ENCODE data around the gene EGFL7. TPM values are rescaled to one million over a fixed set of nuclear protein-coding genes. Genes with fewer than 3 reads are reported as not detected.

The EGFL7 gene
- total and polyA plus RNA-seq, 2 donors (not counting 1 experiment from before 2014, with no cell fraction given): 4.2 to 7.9 TPM

- Histone ChIP-seq H3K4me2 (ENCODE audit: extremely low read depth, insufficient read depth, low read length) (no peak overlapping the region), H3K27me3 (ENCODE audit: control insufficient read depth, insufficient read depth, low read length) (peaks cover 13% of the 10 kb centered on the region), H3K79me2 (ENCODE audit: control insufficient read depth, insufficient read depth, low read length) (no peaks in the 10 kb centered on the region), H3K4me1 (ENCODE audit: control insufficient read depth, extremely low read depth, insufficient read depth, low read length) (no peaks in the 10 kb centered on the region), H4K20me1 (ENCODE audit: control insufficient read depth, extremely low read depth, insufficient read depth, low read length) (no peaks in the 10 kb centered on the region), H3K27ac (ENCODE audit: insufficient read depth, low read length) (no peak overlapping the region), H3K4me3 (replicated peaks in 1 of 4; ENCODE audit: control extremely low read depth in 1 of 4, insufficient read depth in 1 of 4, low read depth in 3 of 4, low read length in 4 of 4) (no peak overlapping the region), H2AFZ (ENCODE audit: low read length) (no peak overlapping the region), H3K9ac (ENCODE audit: insufficient read depth, low read length) (no peak overlapping the region), H3K9me3 (ENCODE audit: control insufficient read depth, insufficient read depth, low read depth, low read length) (no peaks in the 10 kb centered on the region), H3K36me3 (ENCODE audit: control insufficient read depth, insufficient read depth, low read length) (no peaks in the 10 kb centered on the region)
- TF ChIP-seq, protein P1, sequence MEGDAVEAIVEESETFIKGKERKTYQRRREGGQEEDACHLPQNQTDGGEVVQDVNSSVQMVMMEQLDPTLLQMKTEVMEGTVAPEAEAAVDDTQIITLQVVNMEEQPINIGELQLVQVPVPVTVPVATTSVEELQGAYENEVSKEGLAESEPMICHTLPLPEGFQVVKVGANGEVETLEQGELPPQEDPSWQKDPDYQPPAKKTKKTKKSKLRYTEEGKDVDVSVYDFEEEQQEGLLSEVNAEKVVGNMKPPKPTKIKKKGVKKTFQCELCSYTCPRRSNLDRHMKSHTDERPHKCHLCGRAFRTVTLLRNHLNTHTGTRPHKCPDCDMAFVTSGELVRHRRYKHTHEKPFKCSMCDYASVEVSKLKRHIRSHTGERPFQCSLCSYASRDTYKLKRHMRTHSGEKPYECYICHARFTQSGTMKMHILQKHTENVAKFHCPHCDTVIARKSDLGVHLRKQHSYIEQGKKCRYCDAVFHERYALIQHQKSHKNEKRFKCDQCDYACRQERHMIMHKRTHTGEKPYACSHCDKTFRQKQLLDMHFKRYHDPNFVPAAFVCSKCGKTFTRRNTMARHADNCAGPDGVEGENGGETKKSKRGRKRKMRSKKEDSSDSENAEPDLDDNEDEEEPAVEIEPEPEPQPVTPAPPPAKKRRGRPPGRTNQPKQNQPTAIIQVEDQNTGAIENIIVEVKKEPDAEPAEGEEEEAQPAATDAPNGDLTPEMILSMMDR (conservative IDR thresholded peaks at IDR 0.05 in 1 of 2, IDR thresholded peaks at IDR 0.05 in 1 of 2; ENCODE audit: low read depth in 1 of 2, low read length in 2 of 2): no peak
- no peak for TF ChIP-seq EZH2 (IDR thresholded peaks at IDR 0.05; ENCODE audit: low read length, missing control alignments)
- DNase-seq (ENCODE audit: low read depth in 2 of 2): no peak
Observed at GRCh38 chr9:136661641-136662325, 933 bp upstream of the EGFL7 start.

GRCh38 chr9:136662326-136662655 is 425 bp upstream of the EGFL7 start:
- TF ChIP-seq, protein P1 (conservative IDR thresholded peaks at IDR 0.05 in 1 of 2, IDR thresholded peaks at IDR 0.05 in 1 of 2; ENCODE audit: low read depth in 1 of 2, low read length in 2 of 2): no peak
- no peak for TF ChIP-seq EZH2 (IDR thresholded peaks at IDR 0.05; ENCODE audit: low read length, missing control alignments)
- Histone ChIP-seq H2AFZ (ENCODE audit: low read length) (no peak overlapping the region), H3K79me2 (ENCODE audit: control insufficient read depth, insufficient read depth, low read length) (no peaks in the 10 kb centered on the region), H3K4me3 (replicated peaks in 1 of 4; ENCODE audit: control extremely low read depth in 1 of 4, insufficient read depth in 1 of 4, low read depth in 3 of 4, low read length in 4 of 4) (no peak overlapping the region), H3K27me3 (ENCODE audit: control insufficient read depth, insufficient read depth, low read length) (peaks cover 13% of the 10 kb centered on the region), H3K4me2 (ENCODE audit: extremely low read depth, insufficient read depth, low read length) (no peak overlapping the region), H3K9me3 (ENCODE audit: control insufficient read depth, insufficient read depth, low read depth, low read length) (no peaks in the 10 kb centered on the region), H3K36me3 (ENCODE audit: control insufficient read depth, insufficient read depth, low read length) (no peaks in the 10 kb centered on the region), H4K20me1 (ENCODE audit: control insufficient read depth, extremely low read depth, insufficient read depth, low read length) (no peaks in the 10 kb centered on the region), H3K9ac (ENCODE audit: insufficient read depth, low read length) (no peak overlapping the region), H3K27ac (ENCODE audit: insufficient read depth, low read length) (no peak overlapping the region), H3K4me1 (ENCODE audit: control insufficient read depth, extremely low read depth, insufficient read depth, low read length) (no peaks in the 10 kb centered on the region)
- no peak for DNase-seq (ENCODE audit: low read depth in 2 of 2)

DNA sequence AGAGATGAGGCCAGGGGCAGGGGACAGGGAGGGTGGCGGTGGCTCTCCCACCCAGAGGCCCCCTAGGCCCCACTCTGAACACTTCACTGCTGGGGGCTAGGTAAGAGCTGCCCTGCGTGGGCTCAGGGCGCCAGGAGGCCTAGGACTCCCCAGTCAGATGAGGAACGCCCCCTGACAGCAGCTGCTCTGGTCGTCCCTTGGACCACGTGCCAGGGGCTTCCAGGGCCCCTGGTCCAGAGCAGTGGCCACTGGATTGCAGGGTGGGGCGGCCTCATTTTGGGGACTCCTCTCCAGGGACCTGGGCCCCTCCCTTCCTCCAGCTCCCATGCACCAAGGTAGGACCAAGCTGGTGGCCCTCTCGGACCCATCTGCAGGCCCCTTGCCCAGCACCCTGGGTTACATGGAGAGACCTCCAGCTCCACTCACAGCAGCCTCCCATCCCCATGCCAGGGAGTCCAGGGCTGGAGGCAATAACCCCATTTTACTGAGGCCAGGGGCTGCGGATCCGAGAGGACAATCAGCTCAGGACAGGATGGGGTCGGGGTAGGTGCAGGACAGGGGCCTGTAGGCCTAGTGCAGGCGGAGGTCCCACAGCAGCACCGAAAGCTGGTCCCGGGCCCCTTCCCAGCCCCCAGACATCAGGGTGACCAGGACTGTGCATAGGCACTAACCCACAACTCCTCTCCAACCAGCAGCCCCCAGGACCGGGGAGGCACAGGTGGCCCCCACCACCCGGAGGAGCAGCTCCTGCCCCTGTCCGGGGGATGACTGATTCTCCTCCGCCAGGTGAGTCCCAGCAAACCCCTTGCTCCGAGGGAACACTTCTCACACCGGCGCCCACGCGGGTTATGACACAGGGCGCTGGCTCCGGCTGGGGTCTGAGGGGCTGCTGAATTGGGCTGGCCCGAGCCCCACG is 1.5 kb downstream of the EGFL7 start:
- Histone ChIP-seq H3K4me1 (ENCODE audit: control insufficient read depth, extremely low read depth, insufficient read depth, low read length) (no peaks in the 10 kb centered on the region), H3K4me2 (ENCODE audit: extremely low read depth, insufficient read depth, low read length) (no peak overlapping the region), H3K9me3 (ENCODE audit: control insufficient read depth, insufficient read depth, low read depth, low read length) (no peaks in the 10 kb centered on the region), H3K27me3 (ENCODE audit: control insufficient read depth, insufficient read depth, low read length) (peaks cover 3% of the 10 kb centered on the region), H3K79me2 (ENCODE audit: control insufficient read depth, insufficient read depth, low read length) (no peaks in the 10 kb centered on the region), H3K4me3 (replicated peaks in 1 of 4; ENCODE audit: control extremely low read depth in 1 of 4, insufficient read depth in 1 of 4, low read depth in 3 of 4, low read length in 4 of 4) (no peak overlapping the region), H2AFZ (ENCODE audit: low read length) (no peak overlapping the region), H3K27ac (ENCODE audit: insufficient read depth, low read length) (no peak overlapping the region), H3K9ac (ENCODE audit: insufficient read depth, low read length) (no peak overlapping the region), H4K20me1 (ENCODE audit: control insufficient read depth, extremely low read depth, insufficient read depth, low read length) (no peaks in the 10 kb centered on the region), H3K36me3 (ENCODE audit: control insufficient read depth, insufficient read depth, low read length) (no peaks in the 10 kb centered on the region)
- no peak for TF ChIP-seq EZH2 (IDR thresholded peaks at IDR 0.05; ENCODE audit: low read length, missing control alignments)
- TF ChIP-seq, protein P1 (conservative IDR thresholded peaks at IDR 0.05 in 1 of 2, IDR thresholded peaks at IDR 0.05 in 1 of 2; ENCODE audit: low read depth in 1 of 2, low read length in 2 of 2): no peak
- DNase-seq (ENCODE audit: low read depth in 2 of 2): no peak

Measured in fibroblast of lung (primary cell).